Upper lobe of left lung (tissue), 6 donors: ENCODE results near the gene DSE. TPM values are rescaled to one million over a fixed set of nuclear protein-coding genes. Genes with fewer than 3 reads are reported as not detected.

Experiments
- ATAC-seq, 2 donors: fragments of 200-7000 bp; cut with Tn5 transposase; one replicate each; pipeline ENCODE4 v1.9.1; 2022; ENCODE audit warnings: mild to moderate bottlenecking in 2 of 2, moderate library complexity in 2 of 2; ENCODE audit not compliant: low FRiP score in 2 of 2
- DNase-seq, 2 donors: peaks; one replicate each; pipeline ENCODE4 v3.0.0-alpha.2; 2019 to 2020
- H3K27ac ChIP-seq, 4 donors: fragments of 200-600 bp; sonication (generic); one replicate each; pipeline ENCODE4 v1.5.1; 2016 to 2019
- H3K27me3 ChIP-seq, 4 donors: fragments of 200-600 bp; sonication (generic); one replicate each; pipeline ENCODE4 v1.5.1; 2017 to 2019
- H3K36me3 ChIP-seq, 4 donors: fragments of 200-600 bp; sonication (generic); one replicate each; pipeline ENCODE4 v1.5.1; 2016 to 2019
- H3K4me1 ChIP-seq, 4 donors: fragments of 200-600 bp; sonication (generic); one replicate each; pipeline ENCODE4 v1.5.1; 2018 to 2019
- H3K4me3 ChIP-seq, 4 donors: fragments of 200-600 bp; sonication (generic); one replicate each; pipeline ENCODE4 v1.5.1; 2017 to 2019; ENCODE audit warnings: mild to moderate bottlenecking in 2 of 4, moderate library complexity in 1 of 4
- H3K9me3 ChIP-seq, 4 donors: fragments of 200-600 bp; sonication (generic); one replicate each; pipeline ENCODE4 v1.5.1; 2018 to 2019
- CTCF ChIP-seq, 6 experiments: fragments of 450-650 bp in 4 of 6; fragments of 200-600 bp in 2 of 6; sonication (generic) in 2 of 6; IDR thresholded peaks; one replicate each; pipeline ENCODE4 v1.5.1; 2016 to 2019; ENCODE audit warnings: antibody characterized with exemption in 6 of 6
- EP300 ChIP-seq, 4 donors: sonication (generic); formaldehyde crosslinking; IDR thresholded peaks; one replicate each; pipeline ENCODE4 v1.5.1; 2017; ENCODE audit warnings: antibody characterized with exemption in 4 of 4, control low read depth in 2 of 4
- POLR2A ChIP-seq, 4 donors: fragments of 450-650 bp; IDR thresholded peaks; one replicate each; pipeline ENCODE4 v1.5.1; 2016 to 2017; ENCODE audit warnings: antibody characterized with exemption in 4 of 4, mild to moderate bottlenecking in 2 of 4
- POLR2AphosphoS5 ChIP-seq, 2 donors: sonication (generic); formaldehyde crosslinking; IDR thresholded peaks; one replicate each; pipeline ENCODE4 v1.5.1; 2017; ENCODE audit warnings: antibody characterized with exemption in 2 of 2
- WGBS, 2 donors: methylation state at CpG; one replicate each; pipeline ENCODE4 v1.1.5; 2017 to 2018; 5-methylcytosine and 5-hydroxymethylcytosine counted together
- total RNA-seq, 6 donors: library from RNA; depleted of rRNA in 4 of 6; stranded (reverse); fragments of >200 nt in 4 of 6; gene quantifications; one replicate each; pipeline versions ENCODE4 v1.1.0 to v1.2.1, GENCODE V29; 2016 to 2021
- donor health status: DM: no; HTN: no; CAD: no; lungs with moderate emphysema.
- donor health status: DM: no; HTN: yes; CAD: no; lungs with severe emphysema.

The DSE gene
- total RNA-seq, 6 donors from 2014 or later = 20.1 to 68.1 (median 40.6) TPM

GRCh38 chr6:116384727-116385458 is 14.1 kb downstream of the DSE start:
- DNase-seq = no peak
- Histone ChIP-seq H3K36me3 (no peaks in the 10 kb centered on the region), H3K9me3 (no peaks in the 10 kb centered on the region), H3K4me1 (peaks cover 23 to 33% (median 28%) of the 10 kb centered on the region in 4 donors), H3K4me3 (no peak overlapping the region), H3K27ac (peak overlapping the region in 1 of 4 donors; percentile 22), H3K27me3 (no peaks in the 10 kb centered on the region)
- no peak for ATAC-seq
- TF ChIP-seq POLR2A (IDR thresholded peaks at IDR 0.05) (no peak), POLR2AphosphoS5 (IDR thresholded peaks at IDR 0.05) (no peak), CTCF (IDR thresholded peaks at IDR 0.05) (no peak), EP300 (IDR thresholded peaks at IDR 0.05) (no peak)
- 94 to 95% methylated on average over 3 of the region's 3 CpGs for WGBS, 2 donors

- ATAC-seq = peak in 1 of 2 donors; percentile 67
- Histone ChIP-seq H3K27me3 (no peaks in the 10 kb centered on the region), H3K4me1 (peaks cover 26 to 33% (median 31%) of the 10 kb centered on the region in 4 donors), H3K9me3 (no peaks in the 10 kb centered on the region), H3K4me3 (no peak overlapping the region), H3K27ac (peak overlapping the region in 2 of 4 donors; percentile 22 to 48), H3K36me3 (no peaks in the 10 kb centered on the region)
- 79 to 83% methylated on average over 1 of the region's 1 CpG for WGBS, 2 donors
- no peak for DNase-seq
- no peak for TF ChIP-seq CTCF (IDR thresholded peaks at IDR 0.05)
- no peak for TF ChIP-seq POLR2A (IDR thresholded peaks at IDR 0.05)
- peak in 1 of 4 donors; percentile 37 for TF ChIP-seq EP300 (IDR thresholded peaks at IDR 0.05)
- TF ChIP-seq POLR2AphosphoS5 (IDR thresholded peaks at IDR 0.05) = peak in 1 of 2 donors; percentile 56
Observed at GRCh38 chr6:116385459-116385802, 14.7 kb downstream of the DSE start.

GRCh38 chr6:116385921-116386320 is 15.2 kb downstream of the DSE start:
- TF ChIP-seq EP300 (IDR thresholded peaks at IDR 0.05) (no peak), POLR2AphosphoS5 (IDR thresholded peaks at IDR 0.05) (no peak), POLR2A (IDR thresholded peaks at IDR 0.05) (no peak), CTCF (IDR thresholded peaks at IDR 0.05) (no peak)
- no peak for ATAC-seq
- H3K36me3 ChIP-seq = no peaks in the 10 kb centered on the region
- H3K4me3 ChIP-seq = no peak overlapping the region
- no peaks in the 10 kb centered on the region for H3K9me3 ChIP-seq
- peak overlapping the region in 3 of 4 donors; percentile 10 to 48 (median 22) for H3K27ac ChIP-seq
- no peaks in the 10 kb centered on the region for H3K27me3 ChIP-seq
- peaks cover 30 to 37% (median 35%) of the 10 kb centered on the region in 4 donors for H3K4me1 ChIP-seq
- DNase-seq = no peak

- DNase-seq (no peak), ATAC-seq (peak in 1 of 2 donors; percentile 84)
- Histone ChIP-seq H3K27ac (peak overlapping the region; percentile 10 to 48 (median 23)), H3K9me3 (no peaks in the 10 kb centered on the region), H3K4me3 (no peak overlapping the region), H3K4me1 (peaks cover 35 to 44% (median 38%) of the 10 kb centered on the region in 4 donors), H3K36me3 (no peaks in the 10 kb centered on the region), H3K27me3 (no peaks in the 10 kb centered on the region)
- 49 to 54% methylated on average over 4 of the region's 4 CpGs for WGBS, 2 donors
- TF ChIP-seq CTCF (IDR thresholded peaks at IDR 0.05) (no peak), POLR2A (IDR thresholded peaks at IDR 0.05) (no peak), POLR2AphosphoS5 (IDR thresholded peaks at IDR 0.05) (no peak), EP300 (IDR thresholded peaks at IDR 0.05) (no peak)
Observed at GRCh38 chr6:116386581-116387299, 16.0 kb downstream of the DSE start.
